Measurements from ENCODE around the gene XCL2. TPM values are rescaled to one million over a fixed set of nuclear protein-coding genes. Genes with fewer than 3 reads are reported as not detected.

XCL2 gene
- total and polyA plus RNA-seq, 10 of the 15 experiments (the other 5 are each of a cell fraction or from before 2014, with no cell fraction given), result 0.50 to 299 (median 4.8) TPM

GRCh38 chr1:168535536-168535935 is 8.3 kb downstream of the XCL2 start:
- no peak overlapping the region for H3K27ac ChIP-seq (ENCODE audit: control insufficient read depth, insufficient read depth)
- no TSS peak for BruUV-seq (replicated peaks)
- RAD21 ChIA-PET (ENCODE audit: unreplicated experiment), result interaction anchor here (0.7 to 4.0 kb wide), 21 partner anchors 9 to 96 kb away, joined by 3 to 61 read pairs (median 6); no protein-coding TSS in a partner anchor
- TF ChIP-seq JUNB (IDR thresholded peaks at IDR 0.05) (no peak), BMI1 (IDR thresholded peaks at IDR 0.05; ENCODE audit: borderline replicate concordance) (no peak), RUNX3 (IDR thresholded peaks at IDR 0.05; ENCODE audit: low read length) (peak; percentile 39), RAD51 (IDR thresholded peaks at IDR 0.05) (no peak), NR2F1 (conservative IDR thresholded peaks at IDR 0.05) (0 out of 2 replicates have a peak, but pooled peaks have one; percentile 10), TCF7 (IDR thresholded peaks at IDR 0.05; ENCODE audit: borderline replicate concordance) (no peak), SREBF1 (IDR thresholded peaks at IDR 0.05; ENCODE audit: low read length) (no peak), TCF12 (IDR thresholded peaks at IDR 0.05; ENCODE audit: low read depth, low read length) (no peak), PKNOX1 (IDR thresholded peaks at IDR 0.05) (no peak), POLR2AphosphoS5 (IDR thresholded peaks at IDR 0.05; ENCODE audit: low read length) (no peak), SUPT20H (IDR thresholded peaks at IDR 0.05; ENCODE audit: borderline replicate concordance, control insufficient read depth, low read depth, low read length) (no peak), E2F8 (IDR thresholded peaks at IDR 0.05; ENCODE audit: low read depth, partially characterized antibody) (no peak), RELB (IDR thresholded peaks at IDR 0.05; ENCODE audit: low read depth) (no peak; the same call in 1 of the 2 replicates), ZNF622 (IDR thresholded peaks at IDR 0.05) (no peak), PRDM15 (CRISPR knock-in tag; IDR thresholded peaks at IDR 0.05) (no peak), ASH2L (IDR thresholded peaks at IDR 0.05; ENCODE audit: borderline replicate concordance, low read depth) (no peak)

More at GRCh38 chr1:168535536-168535935, 8.3 kb downstream of the XCL2 start:
- Histone ChIP-seq H2AFZ (ENCODE audit: control insufficient read depth, low read depth, low read length) (no peak overlapping the region; the same call in 1 of the 2 replicates), H3K9ac (ENCODE audit: control insufficient read depth, insufficient read depth, low read length) (no peak overlapping the region), H4K20me1 (ENCODE audit: control insufficient read depth, insufficient read depth) (no peaks in the 10 kb centered on the region), H3K4me1 (ENCODE audit: control insufficient read depth, insufficient read depth, low read length) (no peaks in the 10 kb centered on the region), H3K36me3 (ENCODE audit: control insufficient read depth in 2 of 2, insufficient read depth in 2 of 2, low read length in 1 of 2) (no peaks in the 10 kb centered on the region), H3K79me2 (ENCODE audit: control insufficient read depth, insufficient read depth, low read length) (no peaks in the 10 kb centered on the region), H3K9me3 (replicated peaks; ENCODE audit: control insufficient read depth, insufficient read depth, low read length) (no peaks in the 10 kb centered on the region), H3K27me3 (replicated peaks in 1 of 2; ENCODE audit: control insufficient read depth in 2 of 2, insufficient read depth in 2 of 2, low read length in 1 of 2) (no peaks in the 10 kb centered on the region), H3K4me3 (no peak overlapping the region), H3K4me2 (ENCODE audit: control insufficient read depth, insufficient read depth) (no peak overlapping the region)
- DNase-seq (ENCODE audit: low read depth, low spot score) (no peak), ATAC-seq (peak; percentile 94), FAIRE-seq (no peak)
- in situ Hi-C loops (cut with MboI) (no loop called here), intact Hi-C loops (cut with micrococcal nuclease; ENCODE audit: unreplicated experiment) (no loop called here)
- whole genome bisulfite sequencing (ENCODE audit: insufficient coverage, insufficient replicate concordance, low lambda C conversion rate, missing lambda C conversion rate), result 0% methylated on average over 1 of the region's 1 CpG
- ChIA-PET POLR2A (interaction anchor here (0.7 to 3.5 kb wide), 10 partner anchors 9 to 69 kb away, joined by 3 to 29 read pairs (median 5); no protein-coding TSS in a partner anchor), SMC1A (ENCODE audit: uncharacterized antibody, unreplicated experiment) (interaction anchor here (0.9 to 3.7 kb wide), 32 partner anchors 8 to 193 kb away, joined by 3 to 74 read pairs (median 5); partner anchors contain the start of gene XCL2), CTCF (interaction anchor here (0.6 to 2.7 kb wide), 16 partner anchors 9 to 574 kb away, joined by 3 to 12 read pairs (median 6); no protein-coding TSS in a partner anchor)
